Activated T-helper 2 cell treated with anti-CD3 and anti-CD28 coated beads, Interferon-gamma antibody, Interleukin-2, Interleukin-4, amounts not matched to agents 10 μg/mL and 5 μg/mL and 100 μg/mL, durations not matched to agents 14 hours and 24 hours and 36 hours (primary cell): ENCODE results near the gene SREBF2. TPM values are rescaled to one million over a fixed set of nuclear protein-coding genes. Genes with fewer than 3 reads are reported as not detected.

Experiments
- DNase-seq: peaks from one replicate; pipeline ENCODE4 v3.0.0; 2021; ENCODE audit warnings: low spot score
- H3K27ac Mint-ChIP-seq: one replicate; pipeline ENCODE4 v1.8.0; 2021; ENCODE audit warnings: mixed read lengths
- H3K27me3 Mint-ChIP-seq: one replicate; pipeline ENCODE4 v1.8.0; 2021; ENCODE audit warnings: low read depth, mixed read lengths
- H3K36me3 Mint-ChIP-seq: one replicate; pipeline ENCODE4 v1.8.0; 2021; ENCODE audit warnings: low read depth, mixed read lengths
- H3K4me1 Mint-ChIP-seq: one replicate; pipeline ENCODE4 v1.8.0; 2021; ENCODE audit warnings: low read depth, mixed read lengths
- H3K4me3 Mint-ChIP-seq: one replicate; pipeline ENCODE4 v1.8.0; 2021; ENCODE audit warnings: low read depth, mild to moderate bottlenecking, moderate library complexity, mixed read lengths
- H3K9me3 Mint-ChIP-seq: one replicate; pipeline ENCODE4 v1.8.0; 2021; ENCODE audit warnings: mixed read lengths
- intact Hi-C: fragments of 100-400 bp; cut with micrococcal nuclease; formaldehyde crosslinking; loops from one replicate; pipeline ENCODE4 v1.15.1; 2023
- total RNA-seq: library from RNA; stranded (reverse); gene quantifications from 2 replicates; pipeline ENCODE4 v1.2.3, GENCODE V29; 2022

The SREBF2 gene
- total RNA-seq = 191 and 202 TPM in 2 replicates

- intact Hi-C loops = loop anchor here (1.0 to 10.0 kb wide), 5 partner anchors 25 to 242 kb away; partner anchors contain the start of genes NAGA, PHETA2 and SMDT1
- Mint-ChIP-seq H3K27ac (peak within 1 kb of the TSS; percentile 97), H3K36me3 (peaks cover 62% of the 10 kb centered on the region)
These were observed at the start of gene SREBF2 for GRCh38 chr22:41832553-41833368. Gene SREBF2 (plus strand): TSS chr22:41833105. CDS start chr22:41833271, 166 bp downstream.

GRCh38 chr22:41787331-41787730 is 45.6 kb upstream of the SREBF2 start:
- H3K27ac Mint-ChIP-seq = no peak overlapping the region
- no peak for DNase-seq
- intact Hi-C loops = no loop called here
- H3K4me1 Mint-ChIP-seq = peaks cover 13% of the 10 kb centered on the region
- H3K27me3 Mint-ChIP-seq = no peaks in the 10 kb centered on the region
- H3K36me3 Mint-ChIP-seq = peaks cover 42% of the 10 kb centered on the region
- H3K4me3 Mint-ChIP-seq = no peak overlapping the region
- no peaks in the 10 kb centered on the region for H3K9me3 Mint-ChIP-seq

More at GRCh38 chr22:41832553-41833368, at the start of gene SREBF2:
- peaks cover 3% of the 10 kb centered on the region for H3K9me3 Mint-ChIP-seq
- H3K27me3 Mint-ChIP-seq = no peaks in the 10 kb centered on the region
- peak; percentile 99 for DNase-seq
- peaks cover 46% of the 10 kb centered on the region for H3K4me1 Mint-ChIP-seq
- peak within 1 kb of the TSS; percentile 99 for H3K4me3 Mint-ChIP-seq

GRCh38 chr22:41793871-41794270 is 39.0 kb upstream of the SREBF2 start:
- no peaks in the 10 kb centered on the region for H3K27me3 Mint-ChIP-seq
- no peaks in the 10 kb centered on the region for H3K4me1 Mint-ChIP-seq
- H3K27ac Mint-ChIP-seq = no peak overlapping the region
- H3K9me3 Mint-ChIP-seq = no peaks in the 10 kb centered on the region
- no peak for DNase-seq
- H3K4me3 Mint-ChIP-seq = no peak overlapping the region
- H3K36me3 Mint-ChIP-seq = peaks cover 46% of the 10 kb centered on the region
- intact Hi-C loops = no loop called here

GRCh38 chr22:41798736-41799135 is 34.2 kb upstream of the SREBF2 start:
- Mint-ChIP-seq H3K9me3 (no peaks in the 10 kb centered on the region), H3K27me3 (no peaks in the 10 kb centered on the region), H3K27ac (no peak overlapping the region), H3K4me3 (peak overlapping the region; percentile 93), H3K4me1 (peaks cover 23% of the 10 kb centered on the region), H3K36me3 (peaks cover 33% of the 10 kb centered on the region)
- no peak for DNase-seq
- intact Hi-C loops = no loop called here

GRCh38 chr22:41799486-41800347 is 33.2 kb upstream of the SREBF2 start:
- H3K4me3 Mint-ChIP-seq = peak overlapping the region; percentile 93
- no peaks in the 10 kb centered on the region for H3K9me3 Mint-ChIP-seq
- intact Hi-C loops = loop anchor here (1.0 to 5.0 kb wide), 6 partner anchors 18 to 141 kb away; partner anchors contain the start of gene MEI1
- peaks cover 30% of the 10 kb centered on the region for H3K4me1 Mint-ChIP-seq
- peaks cover 30% of the 10 kb centered on the region for H3K36me3 Mint-ChIP-seq
- peak overlapping the region; percentile 97 for H3K27ac Mint-ChIP-seq
- no peak for DNase-seq
- no peaks in the 10 kb centered on the region for H3K27me3 Mint-ChIP-seq

- Mint-ChIP-seq H3K4me3 (peak within 1 kb of the TSS; percentile 93), H3K36me3 (peaks cover 26% of the 10 kb centered on the region), H3K27ac (peak within 1 kb of the TSS; percentile 97), H3K9me3 (no peaks in the 10 kb centered on the region), H3K4me1 (peaks cover 33% of the 10 kb centered on the region), H3K27me3 (no peaks in the 10 kb centered on the region)
- intact Hi-C loops = loop anchor here (1.0 to 5.0 kb wide), 6 partner anchors 19 to 140 kb away; partner anchors contain the start of gene MEI1
- DNase-seq = peak; percentile 90
These were observed 32.4 kb upstream of the SREBF2 start, which contains the start of gene CCDC134 for GRCh38 chr22:41800348-41801146. Gene CCDC134 (plus strand): TSS chr22:41800679. CDS start chr22:41808891, 8,212 bp downstream.

- Mint-ChIP-seq H3K4me3 (peak overlapping the region; percentile 93), H3K27ac (peak overlapping the region; percentile 97), H3K4me1 (peaks cover 33% of the 10 kb centered on the region), H3K9me3 (no peaks in the 10 kb centered on the region), H3K36me3 (peaks cover 22% of the 10 kb centered on the region), H3K27me3 (no peaks in the 10 kb centered on the region)
- intact Hi-C loops = loop anchor here (2.0 to 5.0 kb wide), 5 partner anchors 22 to 140 kb away; partner anchors contain the start of gene MEI1
- DNase-seq = no peak
These were observed 31.6 kb upstream of the SREBF2 start for GRCh38 chr22:41801147-41801819.

- H3K27me3 Mint-ChIP-seq = no peaks in the 10 kb centered on the region
- peak overlapping the region; percentile 93 for H3K4me3 Mint-ChIP-seq
- H3K4me1 Mint-ChIP-seq = peaks cover 33% of the 10 kb centered on the region
- H3K36me3 Mint-ChIP-seq = peaks cover 22% of the 10 kb centered on the region
- intact Hi-C loops = loop anchor here (2.0 to 5.0 kb wide), 5 partner anchors 21 to 139 kb away; partner anchors contain the start of gene MEI1
- DNase-seq = no peak
- peak overlapping the region; percentile 97 for H3K27ac Mint-ChIP-seq
- H3K9me3 Mint-ChIP-seq = no peaks in the 10 kb centered on the region
These were observed 31.0 kb upstream of the SREBF2 start for GRCh38 chr22:41801886-41802285.

GRCh38 chr22:41805639-41806038 is 27.3 kb upstream of the SREBF2 start:
- Mint-ChIP-seq H3K27ac (no peak overlapping the region), H3K27me3 (no peaks in the 10 kb centered on the region), H3K36me3 (peaks cover 38% of the 10 kb centered on the region), H3K4me1 (peaks cover 24% of the 10 kb centered on the region), H3K9me3 (no peaks in the 10 kb centered on the region), H3K4me3 (no peak overlapping the region)
- DNase-seq = no peak
- intact Hi-C loops = no loop called here

GRCh38 chr22:41808400-41808799 is 24.5 kb upstream of the SREBF2 start:
- Mint-ChIP-seq H3K27ac (no peak overlapping the region), H3K27me3 (no peaks in the 10 kb centered on the region), H3K36me3 (peaks cover 40% of the 10 kb centered on the region), H3K4me1 (peaks cover 11% of the 10 kb centered on the region), H3K4me3 (no peak overlapping the region), H3K9me3 (no peaks in the 10 kb centered on the region)
- intact Hi-C loops = no loop called here
- DNase-seq = no peak

- no peak for DNase-seq
- Mint-ChIP-seq H3K4me3 (no peak overlapping the region), H3K36me3 (peaks cover 45% of the 10 kb centered on the region), H3K4me1 (peaks cover 1% of the 10 kb centered on the region), H3K9me3 (no peaks in the 10 kb centered on the region), H3K27me3 (no peaks in the 10 kb centered on the region), H3K27ac (no peak overlapping the region)
- intact Hi-C loops = no loop called here
These were observed 22.9 kb upstream of the SREBF2 start for GRCh38 chr22:41810022-41810421.
